K562 (cell line): ENCODE measurements around the gene ATAD5. TPM values are rescaled to one million over a fixed set of nuclear protein-coding genes. Genes with fewer than 3 reads are reported as not detected.

ENCODE experiments used
- DACH1 ChIP-seq: fragments of 450-650 bp; IDR thresholded peaks from 2 replicates; pipeline ENCODE4 v1.6.1; 2018; ENCODE audit not compliant: partially characterized antibody
- ELF2 ChIP-seq: fragments of 250-450 bp; sonication (Bioruptor Pico); IDR thresholded peaks from 2 replicates; pipeline ENCODE4 v1.5.0; 2021; ENCODE audit warnings: mild to moderate bottlenecking
- HSF4 ChIP-seq: fragments of 250-450 bp; sonication (Bioruptor Pico); IDR thresholded peaks from 2 replicates; pipeline ENCODE4 v2.1.2; 2022; ENCODE audit warnings: mild to moderate bottlenecking, moderate library complexity, borderline replicate concordance
- ILF3 ChIP-seq: fragments of 450-650 bp; IDR thresholded peaks from 2 replicates; pipeline ENCODE4 v1.6.1; 2018; ENCODE audit warnings: antibody characterized with exemption, mild to moderate bottlenecking, moderate library complexity, borderline replicate concordance
- MTA3 ChIP-seq: fragments of 450-650 bp; formaldehyde crosslinking; IDR thresholded peaks from 2 replicates; pipeline ENCODE4 v1.6.1; 2017; ENCODE audit warnings: mild to moderate bottlenecking, borderline replicate concordance
- polyA plus RNA-seq, 8 experiments: library from polyadenylated mRNA; depleted of rRNA in 4 of 8; stranded (reverse) in 5 of 8; unstranded in 3 of 8; fragments of >200 nt; fragmentation: Nextera tagmentation in 2 of 8; fragmentation: Illumina TruSeq in 1 of 8; extraction: Ambion mirVana in 2 of 8; extraction: Trizol in 1 of 8; gene quantifications; 2 replicates each; pipeline versions ENCODE4 v1.2.1 to v1.2.3, GENCODE V29; 2011 to 2014; ENCODE audit warnings: inconsistent platforms in 1 of 8, missing spikeins in 1 of 8
- total RNA-seq, 7 experiments: library from RNA; depleted of rRNA in 6 of 7; stranded (reverse); fragments of >200 nt in 6 of 7; fragmentation: Illumina TruSeq in 2 of 7; extraction: Trizol in 2 of 7; gene quantifications; 2 replicates each; pipeline versions ENCODE4 v1.2.1 to v1.2.3, GENCODE V29; 2011 to 2021; ENCODE audit warnings: low replicate concordance in 1 of 7
- TF ChIP-seq, protein P1 (sequence below), 2 experiments: fragments of 450-650 bp in 1 of 2; sonication (generic) in 1 of 2; formaldehyde crosslinking in 1 of 2; IDR thresholded peaks; 2 replicates each; pipeline versions ENCODE4 v1.7.1 to v1.9.0; 2016 to 2022; ENCODE audit warnings: inconsistent platforms in 1 of 2, mild to moderate bottlenecking in 1 of 2, missing genetic modification reagents in 1 of 2
- TF ChIP-seq, protein P2 (sequence below): fragments of 450-650 bp; IDR thresholded peaks from 2 replicates; pipeline ENCODE4 v1.6.1; 2017; ENCODE audit warnings: antibody characterized with exemption
- TF ChIP-seq, protein P3 (sequence below): fragments of 250-450 bp; sonication (Bioruptor Pico); IDR thresholded peaks from 2 replicates; pipeline ENCODE4 v1.6.1; 2021; ENCODE audit warnings: mild to moderate bottlenecking
- TF ChIP-seq, protein P4 (sequence below): fragments of 250-450 bp; sonication (Bioruptor Pico); IDR thresholded peaks from 2 replicates; pipeline ENCODE4 v1.5.0; 2021; ENCODE audit warnings: mild to moderate bottlenecking, moderate library complexity
- TF ChIP-seq, protein P5 (sequence below): fragments of 450-650 bp; IDR thresholded peaks from 2 replicates; pipeline ENCODE4 v1.6.1; 2016; ENCODE audit warnings: low read depth, mild to moderate bottlenecking, moderate library complexity

The ATAD5 gene
- total and polyA plus RNA-seq, 9 of the 15 experiments (the other 6 are each of a cell fraction or from before 2014, with no cell fraction given): 4.6 to 25.6 (median 19.5) TPM

DNA sequence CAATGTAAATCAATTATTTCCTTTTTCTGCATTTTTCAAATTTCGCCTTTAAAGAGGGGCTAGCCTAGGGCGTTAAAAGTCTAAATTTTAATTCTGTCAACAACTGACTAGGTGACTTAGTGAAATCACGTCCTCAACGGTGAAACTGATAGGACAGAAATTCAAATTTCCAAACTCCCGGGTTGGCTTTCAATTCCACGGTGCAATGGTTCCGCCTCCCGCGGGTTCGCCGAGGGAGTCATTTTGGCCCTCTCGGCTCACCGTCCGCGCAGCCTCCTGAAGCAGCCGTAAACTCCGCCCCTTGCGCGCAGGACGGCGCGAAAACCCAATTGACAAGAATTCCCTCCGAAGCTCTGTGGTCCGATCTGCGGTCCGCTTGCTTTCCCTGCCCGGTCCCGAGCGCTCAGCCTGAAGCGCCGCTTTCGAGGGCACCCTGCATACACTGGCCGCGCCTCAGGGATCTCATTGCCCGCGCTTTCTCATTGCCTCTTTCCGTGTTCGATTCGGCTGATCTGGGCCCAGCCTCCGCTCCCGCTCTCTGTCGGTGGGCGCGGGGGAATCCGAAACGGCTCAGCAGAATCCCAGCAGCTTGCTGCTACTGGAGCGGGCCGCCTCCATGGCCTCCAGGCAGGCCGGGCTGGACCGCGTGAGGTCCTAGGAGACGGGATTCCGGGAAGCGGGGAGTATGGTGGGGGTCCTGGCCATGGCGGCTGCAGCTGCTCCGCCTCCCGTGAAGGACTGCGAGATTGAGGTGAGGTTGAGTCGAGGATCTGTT lies at the start of gene ATAD5 (continued):
- TF ChIP-seq, protein P1, sequence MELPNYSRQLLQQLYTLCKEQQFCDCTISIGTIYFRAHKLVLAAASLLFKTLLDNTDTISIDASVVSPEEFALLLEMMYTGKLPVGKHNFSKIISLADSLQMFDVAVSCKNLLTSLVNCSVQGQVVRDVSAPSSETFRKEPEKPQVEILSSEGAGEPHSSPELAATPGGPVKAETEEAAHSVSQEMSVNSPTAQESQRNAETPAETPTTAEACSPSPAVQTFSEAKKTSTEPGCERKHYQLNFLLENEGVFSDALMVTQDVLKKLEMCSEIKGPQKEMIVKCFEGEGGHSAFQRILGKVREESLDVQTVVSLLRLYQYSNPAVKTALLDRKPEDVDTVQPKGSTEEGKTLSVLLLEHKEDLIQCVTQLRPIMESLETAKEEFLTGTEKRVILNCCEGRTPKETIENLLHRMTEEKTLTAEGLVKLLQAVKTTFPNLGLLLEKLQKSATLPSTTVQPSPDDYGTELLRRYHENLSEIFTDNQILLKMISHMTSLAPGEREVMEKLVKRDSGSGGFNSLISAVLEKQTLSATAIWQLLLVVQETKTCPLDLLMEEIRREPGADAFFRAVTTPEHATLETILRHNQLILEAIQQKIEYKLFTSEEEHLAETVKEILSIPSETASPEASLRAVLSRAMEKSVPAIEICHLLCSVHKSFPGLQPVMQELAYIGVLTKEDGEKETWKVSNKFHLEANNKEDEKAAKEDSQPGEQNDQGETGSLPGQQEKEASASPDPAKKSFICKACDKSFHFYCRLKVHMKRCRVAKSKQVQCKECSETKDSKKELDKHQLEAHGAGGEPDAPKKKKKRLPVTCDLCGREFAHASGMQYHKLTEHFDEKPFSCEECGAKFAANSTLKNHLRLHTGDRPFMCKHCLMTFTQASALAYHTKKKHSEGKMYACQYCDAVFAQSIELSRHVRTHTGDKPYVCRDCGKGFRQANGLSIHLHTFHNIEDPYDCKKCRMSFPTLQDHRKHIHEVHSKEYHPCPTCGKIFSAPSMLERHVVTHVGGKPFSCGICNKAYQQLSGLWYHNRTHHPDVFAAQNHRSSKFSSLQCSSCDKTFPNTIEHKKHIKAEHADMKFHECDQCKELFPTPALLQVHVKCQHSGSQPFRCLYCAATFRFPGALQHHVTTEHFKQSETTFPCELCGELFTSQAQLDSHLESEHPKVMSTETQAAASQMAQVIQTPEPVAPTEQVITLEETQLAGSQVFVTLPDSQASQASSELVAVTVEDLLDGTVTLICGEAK (IDR thresholded peaks at IDR 0.05): no peak
- TF ChIP-seq, protein P1 (CRISPR knock-in tag; IDR thresholded peaks at IDR 0.05): no peak
- TF ChIP-seq, protein P2, sequence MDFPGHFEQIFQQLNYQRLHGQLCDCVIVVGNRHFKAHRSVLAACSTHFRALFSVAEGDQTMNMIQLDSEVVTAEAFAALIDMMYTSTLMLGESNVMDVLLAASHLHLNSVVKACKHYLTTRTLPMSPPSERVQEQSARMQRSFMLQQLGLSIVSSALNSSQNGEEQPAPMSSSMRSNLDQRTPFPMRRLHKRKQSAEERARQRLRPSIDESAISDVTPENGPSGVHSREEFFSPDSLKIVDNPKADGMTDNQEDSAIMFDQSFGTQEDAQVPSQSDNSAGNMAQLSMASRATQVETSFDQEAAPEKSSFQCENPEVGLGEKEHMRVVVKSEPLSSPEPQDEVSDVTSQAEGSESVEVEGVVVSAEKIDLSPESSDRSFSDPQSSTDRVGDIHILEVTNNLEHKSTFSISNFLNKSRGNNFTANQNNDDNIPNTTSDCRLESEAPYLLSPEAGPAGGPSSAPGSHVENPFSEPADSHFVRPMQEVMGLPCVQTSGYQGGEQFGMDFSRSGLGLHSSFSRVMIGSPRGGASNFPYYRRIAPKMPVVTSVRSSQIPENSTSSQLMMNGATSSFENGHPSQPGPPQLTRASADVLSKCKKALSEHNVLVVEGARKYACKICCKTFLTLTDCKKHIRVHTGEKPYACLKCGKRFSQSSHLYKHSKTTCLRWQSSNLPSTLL: no peak
- TF ChIP-seq ILF3 (no peak), MTA3 (peak; percentile 99), HSF4 (CRISPR knock-in tag) (no peak), DACH1 (no peak), ELF2 (CRISPR knock-in tag) (peak; percentile 54; the same call in 1 of the 2 replicates)
- TF ChIP-seq, protein P3, sequence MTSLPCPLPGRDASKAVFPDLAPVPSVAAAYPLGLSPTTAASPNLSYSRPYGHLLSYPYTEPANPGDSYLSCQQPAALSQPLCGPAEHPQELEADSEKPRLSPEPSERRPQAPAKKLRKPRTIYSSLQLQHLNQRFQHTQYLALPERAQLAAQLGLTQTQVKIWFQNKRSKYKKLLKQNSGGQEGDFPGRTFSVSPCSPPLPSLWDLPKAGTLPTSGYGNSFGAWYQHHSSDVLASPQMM (CRISPR knock-in tag): no peak
- TF ChIP-seq, protein P4, sequence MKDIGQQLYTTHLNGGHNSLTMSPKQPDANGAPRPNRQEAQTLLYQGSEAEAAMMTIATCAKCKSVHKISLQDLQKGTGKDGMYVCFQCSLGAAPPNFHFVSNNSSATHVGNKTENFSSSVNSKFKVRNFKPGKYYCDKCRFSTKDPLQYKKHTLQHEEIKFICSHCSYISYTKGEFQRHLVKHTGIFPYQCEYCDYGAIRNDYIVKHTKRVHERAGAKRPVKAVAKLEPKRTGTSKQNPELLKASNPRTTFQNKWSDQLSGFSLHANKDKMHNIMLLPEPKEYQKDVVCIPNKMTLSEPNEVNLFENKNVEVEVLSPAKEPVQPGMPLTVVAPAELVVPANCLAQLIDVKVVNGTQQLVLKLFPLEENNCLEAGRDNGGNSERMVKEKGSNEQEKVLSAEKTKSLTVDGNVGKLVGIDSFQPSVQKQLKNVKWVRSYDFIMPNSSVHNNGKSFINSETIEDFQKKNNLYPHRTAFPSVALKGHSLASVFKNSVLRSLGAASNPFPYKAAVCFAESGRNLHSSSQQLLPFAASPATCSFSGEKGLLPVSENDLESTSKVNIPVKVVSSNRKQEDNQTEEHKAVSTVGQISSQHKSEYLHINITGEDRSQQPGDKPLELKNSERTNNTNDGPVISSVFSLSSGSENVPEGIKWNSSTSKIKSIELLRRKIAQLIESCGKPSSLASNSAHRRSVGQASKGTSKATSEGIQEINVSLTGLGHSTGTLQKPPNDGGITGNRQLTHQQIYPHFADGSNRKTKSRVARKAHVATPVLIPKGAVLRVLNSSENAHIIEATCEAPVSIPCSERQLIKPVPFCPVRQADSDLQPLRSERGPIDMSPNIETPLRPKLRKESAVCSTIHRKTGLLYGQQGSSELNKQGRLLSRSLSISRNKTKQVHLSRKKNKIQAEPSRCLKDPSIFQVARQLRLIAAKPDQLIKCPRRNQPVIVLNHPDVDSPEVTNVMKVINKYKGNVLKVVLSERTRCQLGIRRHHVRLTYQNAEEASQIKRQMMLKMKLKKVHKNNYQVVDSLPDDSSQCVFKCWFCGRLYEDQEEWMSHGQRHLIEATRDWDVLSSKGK (CRISPR knock-in tag): no peak
- TF ChIP-seq, protein P5, sequence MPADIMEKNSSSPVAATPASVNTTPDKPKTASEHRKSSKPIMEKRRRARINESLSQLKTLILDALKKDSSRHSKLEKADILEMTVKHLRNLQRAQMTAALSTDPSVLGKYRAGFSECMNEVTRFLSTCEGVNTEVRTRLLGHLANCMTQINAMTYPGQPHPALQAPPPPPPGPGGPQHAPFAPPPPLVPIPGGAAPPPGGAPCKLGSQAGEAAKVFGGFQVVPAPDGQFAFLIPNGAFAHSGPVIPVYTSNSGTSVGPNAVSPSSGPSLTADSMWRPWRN: no peak
